Endothelial cell of umbilical vein (primary cell): Measurements from ENCODE around the gene CDH20. TPM values are rescaled to one million over a fixed set of nuclear protein-coding genes. Genes with fewer than 3 reads are reported as not detected.
A peak's percentile ranks its signal among the peaks of the same experiment; 100 is the strongest.

Experiments used
- BruUV-seq: library from RNA; stranded (reverse); fragments of 400-500 nt; replicated peaks from 2 replicates; lab custom pipeline; 2021; lab: Mats Ljungman, UMichigan
- CTCF ChIA-PET: fragments of 300-600, 350-600 bp; sonication (Branson Sonifier 250); formaldehyde crosslinking; loops from one replicate; lab custom pipeline; 2021; ENCODE audit warnings: antibody characterized with exemption, inconsistent platforms; lab: Charles Lee
- POLR2A ChIA-PET: fragments of 300-600, 350-600 bp; sonication (Branson Sonifier 250); formaldehyde crosslinking; loops from one replicate; lab custom pipeline; 2021; ENCODE audit warnings: antibody characterized with exemption, inconsistent platforms; lab: Charles Lee
- DNase-seq: peaks from one replicate; pipeline ENCODE4 v3.0.0-alpha.2; 2011; ENCODE audit warnings: low read depth, low spot score
- FAIRE-seq: peaks from 2 replicates; lab custom pipeline; 2011; peaks lifted over from hg19 to GRCh38; lab: Jason Lieb, UNC
- H2AFZ ChIP-seq: 2 replicates; pipeline ENCODE4 v1.6.0; 2012; ENCODE audit warnings: low read depth, low read length, control low read depth, inconsistent platforms
- H3K27ac ChIP-seq: 2 replicates; pipeline ENCODE4 v1.5.1; 2011; ENCODE audit warnings: low read depth, mild to moderate bottlenecking, control low read depth, low read length, moderate library complexity; ENCODE audit not compliant: insufficient read depth
- H3K27me3 ChIP-seq, 2 experiments: 2 replicates each; pipeline versions ENCODE4 v1.6.0 to v1.6.1; 2011; ENCODE audit warnings: low read length in 2 of 2, mixed read lengths in 1 of 2; ENCODE audit not compliant: control insufficient read depth in 2 of 2, insufficient read depth in 2 of 2
- H3K36me3 ChIP-seq, 2 experiments: 2 replicates in 1 of 2; 3 replicates in 1 of 2; pipeline ENCODE4 v1.5.1; 2011; ENCODE audit warnings: low read length in 2 of 2, mild to moderate bottlenecking in 1 of 2, moderate library complexity in 1 of 2; ENCODE audit not compliant: control insufficient read depth in 2 of 2, insufficient read depth in 2 of 2; ENCODE audit errors: extremely low read depth in 1 of 2
- H3K4me1 ChIP-seq: 3 replicates; pipeline ENCODE4 v1.5.1; 2011; ENCODE audit warnings: mild to moderate bottlenecking, low read length; ENCODE audit not compliant: control insufficient read depth, insufficient read depth; ENCODE audit errors: extremely low read depth
- H3K4me2 ChIP-seq: 2 replicates; pipeline ENCODE4 v1.6.1; 2011; ENCODE audit warnings: low read length, control low read depth, mixed read lengths; ENCODE audit not compliant: insufficient read depth
- H3K4me3 ChIP-seq, 3 experiments: fragments of 200-600 bp in 1 of 3; sonication (generic), shearing (Covaris generic) in 1 of 3; replicated peaks in 1 of 3; 2 replicates each; pipeline ENCODE4 v1.5.1; 2011 to 2016; ENCODE audit warnings: control low read depth in 3 of 3, low read length in 3 of 3, mild to moderate bottlenecking in 2 of 3, inconsistent platforms in 1 of 3, low read depth in 1 of 3, moderate library complexity in 1 of 3; ENCODE audit not compliant: insufficient read depth in 1 of 3
- H3K79me2 ChIP-seq: 2 replicates; pipeline ENCODE4 v1.6.0; 2012; ENCODE audit warnings: low read length, inconsistent platforms; ENCODE audit not compliant: control insufficient read depth, insufficient read depth
- H3K9ac ChIP-seq: replicated peaks from 2 replicates; pipeline ENCODE3; 2011; ENCODE audit warnings: low read length, control low read depth; ENCODE audit not compliant: insufficient read depth; ENCODE audit errors: extremely low read depth
- H3K9me1 ChIP-seq: replicated peaks from 3 replicates; pipeline ENCODE4 v1.6.0; 2011; ENCODE audit warnings: mild to moderate bottlenecking, low read length; ENCODE audit not compliant: control insufficient read depth, insufficient read depth; ENCODE audit errors: extremely low read depth
- H3K9me3 ChIP-seq: replicated peaks from 2 replicates; pipeline ENCODE4 v1.5.1; 2012; ENCODE audit warnings: low read length, inconsistent platforms; ENCODE audit not compliant: control insufficient read depth, insufficient read depth
- H4K20me1 ChIP-seq: replicated peaks from 2 replicates; pipeline ENCODE3; 2011; ENCODE audit warnings: mild to moderate bottlenecking, low read length; ENCODE audit not compliant: control insufficient read depth, insufficient read depth; ENCODE audit errors: extremely low read depth
- FOS ChIP-seq: IDR thresholded peaks from 2 replicates; pipeline ENCODE4 v1.6.1; 2011; ENCODE audit warnings: mild to moderate bottlenecking, low read length, moderate library complexity, borderline replicate concordance; ENCODE audit not compliant: insufficient read depth
- GATA2 ChIP-seq: IDR thresholded peaks from 2 replicates; pipeline ENCODE4 v1.7.0; 2011; ENCODE audit warnings: low read depth, mild to moderate bottlenecking, moderate library complexity, mixed read lengths, low read length; ENCODE audit not compliant: insufficient read length, insufficient read depth
- JUN ChIP-seq: IDR thresholded peaks from 2 replicates; pipeline ENCODE4 v1.6.1; 2011; ENCODE audit warnings: borderline replicate concordance, low read depth; ENCODE audit not compliant: insufficient read length, insufficient read depth
- dilution Hi-C: fragments of 300-500 bp; cut with MboI; formaldehyde crosslinking; loops from one replicate; pipeline ENCODE4 v1.15.0; 2019; ENCODE audit warnings: low sequenced_read_pairs; ENCODE audit not compliant: extremely low pct_ligation_motif_present
- intact Hi-C: fragments of 100-400 bp; cut with micrococcal nuclease; formaldehyde crosslinking; loops from one replicate; pipeline ENCODE4 v1.10.0; 2022
- polyA plus RNA-seq, 4 experiments: library from polyadenylated mRNA; depleted of rRNA in 3 of 4; stranded (reverse) in 3 of 4; unstranded in 1 of 4; fragments of >200 nt; gene quantifications; 2 replicates each; pipeline versions ENCODE4 v1.2.1 to v1.2.3, GENCODE V29; 2011 to 2012; ENCODE audit warnings: missing spikeins in 1 of 4
- total RNA-seq: library from RNA; stranded (reverse); gene quantifications from 2 replicates; pipeline ENCODE4 v1.2.3, GENCODE V29; 2021
- TF ChIP-seq, protein P1 (sequence below): IDR thresholded peaks from 2 replicates; pipeline ENCODE4 v1.6.1; 2011; ENCODE audit not compliant: insufficient read depth, insufficient read length
- TF ChIP-seq, protein P2 (sequence below), 2 donors: IDR thresholded peaks; 1 replicate in 1 of 2; 2 replicates in 1 of 2; pipeline ENCODE4 v1.5.1; 2011; ENCODE audit warnings: low read length in 2 of 2, mild to moderate bottlenecking in 2 of 2, moderate library complexity in 2 of 2, control low read depth in 1 of 2, inconsistent platforms in 1 of 2, low read depth in 1 of 2; ENCODE audit not compliant: insufficient read depth in 1 of 2; ENCODE audit errors: extremely low read depth in 1 of 2

The CDH20 gene
- total and polyA plus RNA-seq, 2 donors (not counting 3 experiments of a cell fraction or from before 2014, with no cell fraction given): not detected

DNA sequence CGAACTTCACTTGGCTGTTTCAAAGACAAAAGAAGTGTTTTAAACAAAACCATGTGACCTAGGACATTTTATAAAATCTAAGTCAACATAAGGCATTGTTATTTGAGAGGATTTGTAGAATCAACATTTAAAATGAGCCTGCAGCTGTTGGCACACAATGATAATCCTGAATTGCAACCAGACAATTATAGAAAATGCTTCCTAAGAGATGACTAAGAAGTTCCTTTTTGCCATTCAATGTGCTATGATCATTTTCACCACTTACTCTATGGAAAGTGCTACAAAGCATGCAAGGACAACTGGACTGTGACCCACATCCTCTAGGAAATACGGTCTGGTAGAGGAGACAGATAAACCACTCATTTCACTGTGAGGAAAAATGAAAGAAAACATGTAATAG, 246.4 kb downstream of the CDH20 start:
- H3K4me2 ChIP-seq: peak overlapping the region; percentile 60
- H3K27ac ChIP-seq: no peak overlapping the region
- no peaks in the 10 kb centered on the region for H3K36me3 ChIP-seq
- DNase-seq: peak; percentile 85
- no TSS peak for BruUV-seq
- no peaks in the 10 kb centered on the region for H3K27me3 ChIP-seq
- H3K79me2 ChIP-seq: no peaks in the 10 kb centered on the region
- ChIA-PET CTCF (interaction anchor here (1.1 to 6.3 kb wide), 8 partner anchors 8 to 550 kb away, joined by 3 to 89 read pairs (median 4); no protein-coding TSS in a partner anchor), POLR2A (no interaction called here)
- no peak overlapping the region for H3K9ac ChIP-seq
- no peaks in the 10 kb centered on the region for H3K9me1 ChIP-seq
- FAIRE-seq: peak; percentile 69
- H3K9me3 ChIP-seq: no peaks in the 10 kb centered on the region
- H3K4me1 ChIP-seq: peaks cover 18% of the 10 kb centered on the region
- intact Hi-C loops (no loop called here), dilution Hi-C loops (no loop called here)
- peak overlapping the region; percentile 33 for H2AFZ ChIP-seq
- TF ChIP-seq FOS (peak; percentile 34), GATA2 (no peak), JUN (peak; percentile 52)
- TF ChIP-seq, protein P1, sequence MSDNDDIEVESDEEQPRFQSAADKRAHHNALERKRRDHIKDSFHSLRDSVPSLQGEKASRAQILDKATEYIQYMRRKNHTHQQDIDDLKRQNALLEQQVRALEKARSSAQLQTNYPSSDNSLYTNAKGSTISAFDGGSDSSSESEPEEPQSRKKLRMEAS: no peak
- peak overlapping the region in 1 of 3 experiments; percentile 20 for H3K4me3 ChIP-seq
- no peaks in the 10 kb centered on the region for H4K20me1 ChIP-seq

DNA sequence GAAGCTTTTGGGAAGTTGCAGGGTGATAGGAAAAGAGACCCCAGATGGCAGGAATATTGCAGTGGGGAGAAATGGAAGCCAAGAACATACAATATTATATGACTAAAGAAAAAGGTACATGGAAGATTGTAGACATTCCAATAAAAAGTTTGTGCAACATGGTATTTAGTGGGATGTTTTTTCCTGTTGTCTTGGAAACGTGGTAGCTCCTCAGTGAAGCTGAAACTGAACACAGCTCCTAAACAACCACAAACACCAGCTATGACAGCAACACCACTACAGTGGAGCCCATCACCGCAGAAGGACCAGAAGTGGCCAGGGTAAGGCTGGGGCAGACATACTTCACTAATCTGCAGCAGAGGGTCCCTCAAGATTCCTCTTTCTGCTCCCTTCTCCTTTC, 246.8 kb downstream of the CDH20 start:
- H3K4me1 ChIP-seq: peaks cover 18% of the 10 kb centered on the region
- no peak for DNase-seq
- no peaks in the 10 kb centered on the region for H3K79me2 ChIP-seq
- TF ChIP-seq, protein P2, sequence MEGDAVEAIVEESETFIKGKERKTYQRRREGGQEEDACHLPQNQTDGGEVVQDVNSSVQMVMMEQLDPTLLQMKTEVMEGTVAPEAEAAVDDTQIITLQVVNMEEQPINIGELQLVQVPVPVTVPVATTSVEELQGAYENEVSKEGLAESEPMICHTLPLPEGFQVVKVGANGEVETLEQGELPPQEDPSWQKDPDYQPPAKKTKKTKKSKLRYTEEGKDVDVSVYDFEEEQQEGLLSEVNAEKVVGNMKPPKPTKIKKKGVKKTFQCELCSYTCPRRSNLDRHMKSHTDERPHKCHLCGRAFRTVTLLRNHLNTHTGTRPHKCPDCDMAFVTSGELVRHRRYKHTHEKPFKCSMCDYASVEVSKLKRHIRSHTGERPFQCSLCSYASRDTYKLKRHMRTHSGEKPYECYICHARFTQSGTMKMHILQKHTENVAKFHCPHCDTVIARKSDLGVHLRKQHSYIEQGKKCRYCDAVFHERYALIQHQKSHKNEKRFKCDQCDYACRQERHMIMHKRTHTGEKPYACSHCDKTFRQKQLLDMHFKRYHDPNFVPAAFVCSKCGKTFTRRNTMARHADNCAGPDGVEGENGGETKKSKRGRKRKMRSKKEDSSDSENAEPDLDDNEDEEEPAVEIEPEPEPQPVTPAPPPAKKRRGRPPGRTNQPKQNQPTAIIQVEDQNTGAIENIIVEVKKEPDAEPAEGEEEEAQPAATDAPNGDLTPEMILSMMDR (IDR thresholded peaks at IDR 0.05; ENCODE audit: extremely low read depth in 1 of 2, insufficient read depth in 1 of 2, low read depth in 1 of 2, low read length in 2 of 2): no peak
- no peaks in the 10 kb centered on the region for H3K9me3 ChIP-seq
- H3K36me3 ChIP-seq: no peaks in the 10 kb centered on the region
- H3K9ac ChIP-seq: no peak overlapping the region
- dilution Hi-C loops (no loop called here), intact Hi-C loops (loop anchor here (2.0 kb wide), 1 partner anchor 419 kb away; no protein-coding TSS in a partner anchor)
- no peaks in the 10 kb centered on the region for H3K27me3 ChIP-seq
- no peak for FAIRE-seq
- ChIA-PET CTCF (interaction anchor here (1.1 to 6.3 kb wide), 9 partner anchors 8 to 550 kb away, joined by 3 to 89 read pairs (median 4); no protein-coding TSS in a partner anchor), POLR2A (no interaction called here)
- no TSS peak for BruUV-seq
- peak overlapping the region; percentile 33 for H2AFZ ChIP-seq
- no peaks in the 10 kb centered on the region for H3K9me1 ChIP-seq
- no peaks in the 10 kb centered on the region for H4K20me1 ChIP-seq
- H3K4me2 ChIP-seq: peak overlapping the region; percentile 60
- no peak overlapping the region for H3K27ac ChIP-seq
- H3K4me3 ChIP-seq: no peak overlapping the region
